GM19240 (cell line): Measurements from ENCODE around the gene CDK14.
"Not testable (repeated sequence)": the region's sequence is repeated elsewhere in the genome, so short reads cannot be mapped to it uniquely, and the experiment has no call there.

Experiments
- DNase-seq: peaks from one replicate; pipeline ENCODE4 v3.0.0; 2011; ENCODE audit warnings: low spot score; ENCODE audit not compliant: insufficient read length

CDK14 gene

DNA sequence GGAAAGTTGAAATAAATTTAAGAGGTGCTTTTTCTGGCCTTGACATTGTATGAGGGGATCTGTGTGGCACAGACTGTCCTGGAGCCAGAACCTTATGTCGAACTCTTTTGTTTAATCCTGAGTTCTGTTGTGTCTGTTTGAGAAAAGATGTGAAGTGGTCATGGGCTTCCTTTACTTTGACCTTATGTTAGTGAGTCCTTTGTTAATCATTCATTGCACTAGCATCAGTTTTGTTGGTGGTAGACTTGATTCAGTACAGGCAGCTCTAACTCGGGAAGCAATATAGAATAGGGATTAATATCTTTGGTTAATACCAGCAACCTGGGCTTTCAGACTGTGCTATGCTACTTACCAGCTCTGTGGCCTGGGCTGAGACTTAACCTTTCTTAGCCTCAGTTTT, 544.2 kb downstream of the CDK14 start:
- no peak for DNase-seq

DNA sequence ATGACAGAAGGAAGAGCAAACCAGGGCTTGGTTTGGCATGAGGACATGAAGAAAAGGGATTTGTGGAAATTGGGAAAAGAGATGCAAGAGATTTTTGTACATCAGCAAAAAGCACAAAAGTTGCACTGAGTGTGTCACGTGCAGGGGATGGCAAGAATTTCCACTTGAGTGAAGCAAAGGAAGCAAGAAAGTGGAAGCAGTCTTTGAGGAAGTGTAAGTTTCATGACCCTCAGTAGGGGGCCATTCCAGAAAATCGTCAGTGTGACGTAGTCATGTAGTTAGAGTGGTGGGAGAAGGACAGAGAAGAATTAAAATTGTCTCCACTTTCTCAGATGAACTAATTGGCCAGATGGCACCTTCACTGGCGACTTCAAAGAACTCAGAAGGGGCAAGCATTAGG, 544.9 kb downstream of the CDK14 start:
- no peak for DNase-seq

- DNase-seq = no peak
Measured at GRCh38 chr7:91142743-91143142, 546.6 kb downstream of the CDK14 start.

DNA sequence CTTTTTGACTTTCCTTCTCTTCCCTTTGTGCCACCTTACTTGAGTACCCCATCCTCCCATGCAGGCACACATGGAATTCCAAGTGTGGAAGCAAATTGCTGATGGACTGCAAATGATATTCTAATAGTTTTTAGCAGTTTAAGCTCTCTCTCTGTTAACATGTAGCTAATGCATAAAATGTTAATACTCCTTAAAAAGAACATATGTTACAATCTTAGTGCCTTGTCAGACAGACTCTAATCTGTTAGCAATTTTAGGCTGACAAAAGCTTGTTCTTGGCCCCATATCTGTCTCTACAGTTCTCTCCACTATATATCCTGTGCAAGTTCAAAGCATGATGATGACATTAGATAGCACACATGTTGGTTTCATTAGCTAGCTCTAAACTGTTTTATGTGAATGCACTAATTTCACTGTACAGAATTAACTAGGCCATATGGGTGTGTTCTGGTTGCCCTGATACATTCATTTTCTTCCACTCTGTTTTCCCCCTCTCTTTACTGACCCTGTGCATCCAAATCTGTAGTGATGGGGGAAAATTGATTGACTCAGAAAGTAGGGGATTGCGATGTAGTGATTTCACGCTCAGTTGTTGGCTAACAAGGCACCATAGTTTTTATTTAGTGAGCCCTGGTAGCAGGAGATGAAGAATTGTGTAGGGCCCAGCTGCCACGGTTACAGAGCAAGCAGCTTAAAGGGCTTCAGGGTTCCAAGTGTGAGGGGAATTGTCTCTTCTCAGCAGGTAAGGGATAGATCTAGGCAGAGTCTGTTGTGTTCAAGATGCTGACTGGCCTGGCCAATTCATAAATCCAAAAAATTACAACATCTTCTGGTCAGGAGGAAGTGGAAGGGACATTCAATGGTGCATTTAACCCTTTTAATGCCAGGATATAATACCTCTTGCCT, 553.5 kb downstream of the CDK14 start:
- no peak for DNase-seq

DNA sequence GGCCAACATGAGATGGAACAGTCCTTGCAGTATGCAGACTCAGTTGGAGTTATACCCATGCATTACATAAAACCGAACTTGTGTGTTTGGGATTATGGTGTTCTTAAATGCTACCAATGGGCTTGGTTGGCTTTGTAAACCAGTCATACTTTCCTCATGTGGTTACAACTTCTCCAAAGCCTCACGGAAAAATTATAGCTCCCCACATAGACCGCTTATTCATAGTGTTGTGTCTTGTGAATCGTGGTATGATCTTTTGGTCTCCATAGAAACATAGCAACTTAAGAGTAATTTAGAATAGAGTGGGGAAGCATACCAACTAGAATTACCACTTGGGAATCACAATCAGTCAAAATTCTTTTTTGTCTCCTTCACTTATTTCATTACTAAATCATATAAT, 555.8 kb downstream of the CDK14 start:
- no peak for DNase-seq

- no peak for DNase-seq
Measured at GRCh38 chr7:91156316-91157185, 560.4 kb downstream of the CDK14 start.

DNA sequence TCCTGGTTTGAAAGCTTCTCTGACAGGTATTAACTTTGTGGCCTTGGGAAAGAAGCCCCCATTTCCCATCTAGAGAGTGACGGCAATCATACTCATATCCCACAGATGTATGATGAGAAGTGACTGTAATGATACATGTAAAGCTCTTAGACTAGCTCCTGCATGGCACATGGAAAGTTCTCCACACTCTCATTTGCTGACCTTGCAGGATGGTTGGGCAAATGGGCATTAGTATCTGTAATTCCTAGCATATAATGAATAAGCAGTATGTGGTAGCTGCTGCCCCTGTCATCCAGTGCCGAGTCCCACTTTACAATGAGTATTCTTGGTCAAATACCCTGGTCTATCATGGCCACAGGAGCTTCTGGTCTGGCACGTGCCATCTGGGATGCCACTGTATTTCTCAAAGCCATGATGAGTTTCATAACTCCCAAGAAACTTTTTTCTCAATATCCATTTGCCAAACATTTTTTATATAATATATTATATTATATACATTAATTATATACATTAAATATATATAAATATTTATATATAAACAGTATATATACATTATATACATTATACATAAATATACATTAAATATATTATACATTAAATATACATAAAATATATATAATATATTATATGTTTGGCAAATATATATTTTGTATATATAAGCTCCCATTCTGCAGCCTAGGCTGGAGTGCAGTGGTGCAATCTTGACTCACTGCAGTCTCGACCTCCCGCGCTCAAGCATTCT, 561.6 kb downstream of the CDK14 start:
- no peak for DNase-seq

GRCh38 chr7:91162436-91162835, 566.3 kb downstream of the CDK14 start:
- DNase-seq = no peak

- DNase-seq = no peak
Measured at GRCh38 chr7:91164506-91164905, 568.4 kb downstream of the CDK14 start.

GRCh38 chr7:91165006-91165845, 569.1 kb downstream of the CDK14 start:
- DNase-seq = peak; percentile 14

GRCh38 chr7:91165846-91166230, 569.7 kb downstream of the CDK14 start:
- no peak for DNase-seq

GRCh38 chr7:91168871-91169829, 573.0 kb downstream of the CDK14 start:
- DNase-seq = no peak

- no peak for DNase-seq
Measured at GRCh38 chr7:91169830-91170191, 573.7 kb downstream of the CDK14 start.

GRCh38 chr7:91173265-91173664, 577.1 kb downstream of the CDK14 start:
- not testable (repeated sequence) for DNase-seq

GRCh38 chr7:91180746-91181145, 584.6 kb downstream of the CDK14 start:
- no peak for DNase-seq

GRCh38 chr7:91181949-91182348, 585.8 kb downstream of the CDK14 start:
- no peak for DNase-seq

DNA sequence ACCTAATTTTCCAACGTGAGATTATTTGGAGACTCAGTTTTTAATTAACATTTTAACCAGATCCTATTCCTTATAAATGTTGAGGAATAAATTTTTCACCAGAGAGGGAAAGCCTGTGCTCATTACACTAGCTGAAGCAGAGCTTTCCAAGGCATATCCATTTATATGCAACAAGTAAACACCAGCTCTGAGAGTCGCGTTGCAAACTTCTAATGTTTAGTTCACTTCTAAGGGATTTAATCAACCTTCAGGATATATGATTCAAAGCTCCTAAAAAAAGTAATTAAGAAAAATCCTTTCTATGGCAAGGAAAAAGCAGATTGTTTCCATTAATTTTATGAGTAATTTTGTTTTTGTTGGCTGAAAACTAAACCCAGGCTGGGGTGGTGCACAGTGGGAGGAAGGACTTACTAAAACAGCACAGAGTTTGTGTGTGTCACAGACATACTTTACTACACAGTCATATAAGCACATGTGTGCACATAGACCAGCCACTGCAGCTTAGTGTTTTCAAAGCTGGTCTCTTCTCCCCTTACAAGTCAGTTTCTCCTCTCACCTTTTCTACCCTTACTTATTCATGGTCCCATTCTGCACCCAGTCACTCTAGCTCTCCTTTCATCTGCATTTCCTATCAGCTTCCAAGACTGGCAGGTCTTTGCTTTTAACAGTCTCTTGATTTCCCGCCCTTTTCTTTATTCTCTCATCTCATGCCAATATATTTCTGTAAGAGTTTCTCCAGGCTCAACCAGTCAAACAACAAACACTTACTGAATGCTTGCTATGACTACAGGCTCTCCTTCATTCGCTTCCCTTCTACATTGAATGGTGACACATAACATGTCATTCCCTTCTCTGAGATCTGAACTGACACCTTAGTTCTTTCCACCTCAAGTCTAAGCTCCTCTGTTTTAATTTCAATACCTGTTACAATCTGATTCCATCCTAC, 587.0 kb downstream of the CDK14 start:
- DNase-seq = no peak

DNA sequence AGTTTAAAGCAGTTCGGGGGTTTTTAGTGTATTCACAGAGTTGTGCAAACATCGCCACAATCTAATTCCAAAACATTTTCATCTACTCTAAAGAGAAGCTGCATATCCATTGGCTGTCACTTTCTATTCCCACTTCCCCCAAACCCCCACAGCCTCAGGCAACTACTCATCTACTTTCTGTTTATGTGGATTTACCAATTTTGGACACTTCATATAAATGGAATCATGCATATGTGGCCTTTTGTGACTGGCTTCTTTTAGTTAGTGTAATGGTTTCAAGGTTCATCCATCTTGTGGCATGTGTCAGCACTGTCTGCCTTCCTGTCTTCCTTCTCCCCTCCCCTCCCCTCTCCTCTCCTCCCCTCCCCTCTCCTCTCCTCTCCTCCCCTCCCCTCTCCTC, 589.6 kb downstream of the CDK14 start:
- no peak for DNase-seq

- no peak for DNase-seq
Measured at GRCh38 chr7:91187061-91187460, 590.9 kb downstream of the CDK14 start.
